Natural killer cell treated with Interleukin-12 subunit alpha and Interleukin-12 subunit beta and Interleukin-15 and Interleukin-18, amount 100 ng/mL, for 72 hours (primary cell): ENCODE measurements around the gene TMEM131. TPM values are rescaled to one million over a fixed set of nuclear protein-coding genes. Genes with fewer than 3 reads are reported as not detected.

Source experiments
- ATAC-seq, 2 donors: fragments of 150-1000 bp; cut with Tn5 transposase in 1 of 2; sonication (Bioruptor Pico), chemical (Tn5 transposase) in 1 of 2; 2 replicates each; pipeline ENCODE4 v1.10.0; 2021
- DNase-seq: peaks from one replicate; pipeline ENCODE4 v3.0.0; 2022; ENCODE audit warnings: low spot score
- H3K27ac Mint-ChIP-seq, 2 donors: 1 replicate in 1 of 2; 2 replicates in 1 of 2; pipeline ENCODE4 v1.8.0; 2022; ENCODE audit warnings: mixed read lengths in 2 of 2, mild to moderate bottlenecking in 1 of 2, moderate library complexity in 1 of 2
- H3K27me3 Mint-ChIP-seq, 2 donors: 1 replicate in 1 of 2; 2 replicates in 1 of 2; pipeline ENCODE4 v1.8.0; 2022; ENCODE audit warnings: mixed read lengths in 2 of 2
- H3K36me3 Mint-ChIP-seq: one replicate; pipeline ENCODE4 v1.8.0; 2022; ENCODE audit warnings: mixed read lengths
- H3K4me1 Mint-ChIP-seq, 2 donors: 1 replicate in 1 of 2; 2 replicates in 1 of 2; pipeline ENCODE4 v1.8.0; 2022; ENCODE audit warnings: low read depth in 2 of 2, mixed read lengths in 2 of 2, mild to moderate bottlenecking in 1 of 2
- H3K4me3 Mint-ChIP-seq: one replicate; pipeline ENCODE4 v1.8.0; 2022; ENCODE audit warnings: mixed read lengths
- H3K9me3 Mint-ChIP-seq: 2 replicates; pipeline ENCODE4 v1.8.0; 2022; ENCODE audit warnings: mixed read lengths
- total RNA-seq, 2 donors: library from RNA; stranded (reverse); gene quantifications; one replicate each; pipeline ENCODE4 v1.2.3, GENCODE V29; 2022

Gene TMEM131
- total RNA-seq, 2 donors from 2014 or later: 44.6 to 47.3 TPM

- Mint-ChIP-seq H3K36me3 (no peaks in the 10 kb centered on the region), H3K27me3 (no peaks in the 10 kb centered on the region), H3K27ac (no peak overlapping the region), H3K4me1 (no peaks in the 10 kb centered on the region), H3K9me3 (no peaks in the 10 kb centered on the region), H3K4me3 (no peak overlapping the region)
- DNase-seq (no peak), ATAC-seq (no peak)
Observed at GRCh38 chr2:97792416-97792815, 203.3 kb downstream of the TMEM131 start.

GRCh38 chr2:97788986-97789644 lies 206.6 kb downstream of the TMEM131 start:
- H3K27ac Mint-ChIP-seq: no peak overlapping the region
- no peaks in the 10 kb centered on the region for H3K9me3 Mint-ChIP-seq
- no peak overlapping the region for H3K4me3 Mint-ChIP-seq
- H3K27me3 Mint-ChIP-seq: no peaks in the 10 kb centered on the region
- H3K4me1 Mint-ChIP-seq: no peaks in the 10 kb centered on the region
- DNase-seq: no peak
- no peaks in the 10 kb centered on the region for H3K36me3 Mint-ChIP-seq
- ATAC-seq: no peak

DNA sequence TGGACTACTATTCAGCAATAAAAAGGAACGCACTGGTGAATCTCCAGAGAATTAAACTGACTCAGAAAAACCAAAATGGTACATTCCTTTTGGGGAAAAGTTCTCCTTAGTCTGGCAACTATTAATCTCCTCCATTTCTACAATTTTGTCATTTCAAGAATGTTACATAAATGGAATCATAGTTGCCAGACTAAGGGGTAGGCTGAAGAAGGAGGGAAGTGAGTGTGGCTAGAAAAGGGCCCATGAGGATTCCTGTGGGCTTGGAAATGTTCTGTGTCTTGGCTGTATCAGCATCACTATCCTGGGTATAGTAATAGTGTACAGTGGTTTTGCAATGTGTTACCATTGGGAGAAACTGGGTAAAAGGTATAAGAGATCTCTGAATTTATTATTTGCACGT lies 209.9 kb downstream of the TMEM131 start:
- H3K27ac Mint-ChIP-seq: no peak overlapping the region
- no peaks in the 10 kb centered on the region for H3K4me1 Mint-ChIP-seq
- no peak for DNase-seq

GRCh38 chr2:97784953-97785352 lies 210.8 kb downstream of the TMEM131 start:
- H3K4me3 Mint-ChIP-seq: no peak overlapping the region
- no peaks in the 10 kb centered on the region for H3K27me3 Mint-ChIP-seq
- no peak for ATAC-seq
- H3K36me3 Mint-ChIP-seq: no peaks in the 10 kb centered on the region
- no peak overlapping the region for H3K27ac Mint-ChIP-seq
- no peaks in the 10 kb centered on the region for H3K4me1 Mint-ChIP-seq
- no peak for DNase-seq
- H3K9me3 Mint-ChIP-seq: no peaks in the 10 kb centered on the region

More for the DNA sequence above, 209.9 kb downstream of the TMEM131 start:
- Mint-ChIP-seq H3K27me3 (no peaks in the 10 kb centered on the region), H3K9me3 (no peaks in the 10 kb centered on the region), H3K4me3 (no peak overlapping the region), H3K36me3 (no peaks in the 10 kb centered on the region)
- no peak for ATAC-seq

DNA sequence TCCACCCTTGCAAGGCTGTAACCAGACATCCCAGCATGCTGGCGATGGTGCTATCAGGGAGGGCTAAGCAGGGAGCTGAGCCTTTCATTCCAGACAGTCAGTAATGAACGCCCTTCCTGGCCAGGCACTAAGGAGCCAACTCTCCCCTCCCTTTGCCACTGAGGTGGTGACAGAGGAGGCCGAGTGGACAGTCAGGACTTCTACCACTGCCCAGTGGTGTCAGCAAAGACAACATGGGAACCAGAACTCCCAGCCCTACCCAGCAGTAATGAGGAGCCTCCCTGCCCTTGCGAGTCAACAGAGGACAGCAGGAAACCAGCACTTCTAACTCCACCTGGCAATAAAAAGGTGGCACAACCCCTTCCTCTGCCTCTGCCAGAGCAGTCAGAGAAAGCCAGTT lies 213.8 kb downstream of the TMEM131 start:
- DNase-seq (no peak), ATAC-seq (no peak)
- Mint-ChIP-seq H3K27ac (no peak overlapping the region), H3K4me1 (peaks cover 0 to 3% of the 10 kb centered on the region in 2 donors), H3K27me3 (no peaks in the 10 kb centered on the region), H3K36me3 (no peaks in the 10 kb centered on the region), H3K4me3 (no peak overlapping the region), H3K9me3 (no peaks in the 10 kb centered on the region)

DNA sequence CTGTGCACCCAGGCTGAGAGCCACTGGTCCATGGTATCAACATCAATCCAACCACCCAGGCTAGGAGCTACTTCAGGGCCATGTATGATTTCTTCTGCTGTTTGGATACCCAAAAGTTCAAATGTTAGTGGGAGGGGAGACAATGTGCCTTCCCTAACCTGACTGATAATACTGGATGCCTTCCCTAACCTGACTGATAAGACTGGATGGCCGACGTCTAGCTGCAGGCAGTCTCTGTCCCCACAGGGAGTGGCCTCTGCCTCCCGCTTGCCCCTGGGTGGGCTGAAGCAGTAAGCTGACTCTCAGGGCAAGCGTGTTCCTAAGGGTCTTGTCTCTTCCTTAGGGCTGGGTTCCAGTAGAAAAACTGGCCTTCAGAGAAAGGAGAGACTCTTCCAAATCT lies 216.6 kb downstream of the TMEM131 start:
- Mint-ChIP-seq H3K27me3 (no peaks in the 10 kb centered on the region), H3K4me3 (no peak overlapping the region), H3K4me1 (peaks cover 10 to 11% of the 10 kb centered on the region in 2 donors), H3K9me3 (no peaks in the 10 kb centered on the region), H3K27ac (no peak overlapping the region), H3K36me3 (peaks cover 3% of the 10 kb centered on the region)
- DNase-seq (no peak), ATAC-seq (no peak)

- peaks cover 4% of the 10 kb centered on the region for H3K36me3 Mint-ChIP-seq
- no peaks in the 10 kb centered on the region for H3K9me3 Mint-ChIP-seq
- ATAC-seq: no peak
- no peak for DNase-seq
- no peaks in the 10 kb centered on the region for H3K27me3 Mint-ChIP-seq
- peaks cover 12 to 16% of the 10 kb centered on the region in 2 donors for H3K4me1 Mint-ChIP-seq
- H3K4me3 Mint-ChIP-seq: no peak overlapping the region
- no peak overlapping the region for H3K27ac Mint-ChIP-seq
Observed at GRCh38 chr2:97775074-97775473, 220.7 kb downstream of the TMEM131 start.

- no peaks in the 10 kb centered on the region for H3K27me3 Mint-ChIP-seq
- H3K4me1 Mint-ChIP-seq: peaks cover 12 to 16% of the 10 kb centered on the region in 2 donors
- peaks cover 4% of the 10 kb centered on the region for H3K36me3 Mint-ChIP-seq
- DNase-seq (no peak), ATAC-seq (peak in 1 of 2 donors; percentile 43)
- H3K4me3 Mint-ChIP-seq: no peak overlapping the region
- peak overlapping the region in 1 of 2 donors; percentile 11 for H3K27ac Mint-ChIP-seq
- H3K9me3 Mint-ChIP-seq: no peaks in the 10 kb centered on the region
Observed at GRCh38 chr2:97774425-97774824, 221.3 kb downstream of the TMEM131 start.

DNA sequence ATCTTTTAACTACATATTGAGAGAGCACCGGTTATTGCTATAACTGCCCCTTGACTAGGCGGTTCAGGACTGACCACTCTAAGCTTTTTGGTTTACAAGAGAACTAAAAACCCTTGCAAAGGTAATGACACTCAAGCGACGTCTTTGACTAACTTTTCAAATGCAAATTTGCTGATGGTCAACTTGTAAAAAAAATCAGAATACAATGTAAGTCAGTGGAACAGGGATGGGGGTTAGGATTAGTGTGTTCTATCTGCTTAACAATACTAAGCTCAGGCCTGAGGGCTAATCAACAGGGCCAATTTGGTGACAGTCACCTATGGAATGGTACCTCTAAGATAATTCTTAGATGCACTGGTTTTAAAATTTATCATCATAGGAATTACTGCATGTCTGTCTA lies 225.3 kb downstream of the TMEM131 start:
- Mint-ChIP-seq H3K27me3 (no peaks in the 10 kb centered on the region), H3K4me3 (no peak overlapping the region), H3K9me3 (no peaks in the 10 kb centered on the region), H3K4me1 (peaks cover 11 to 12% of the 10 kb centered on the region in 2 donors), H3K27ac (no peak overlapping the region), H3K36me3 (peaks cover 6% of the 10 kb centered on the region)
- ATAC-seq (no peak), DNase-seq (no peak)

GRCh38 chr2:97769711-97770110 lies 226.0 kb downstream of the TMEM131 start:
- DNase-seq: no peak

GRCh38 chr2:97769308-97769707 lies 226.4 kb downstream of the TMEM131 start:
- Mint-ChIP-seq H3K27ac (no peak overlapping the region), H3K4me3 (no peak overlapping the region), H3K36me3 (peaks cover 9% of the 10 kb centered on the region), H3K9me3 (no peaks in the 10 kb centered on the region), H3K27me3 (no peaks in the 10 kb centered on the region), H3K4me1 (peaks cover 4 to 7% of the 10 kb centered on the region in 2 donors)
- no peak for ATAC-seq
- DNase-seq: no peak

More at GRCh38 chr2:97769711-97770110, 226.0 kb downstream of the TMEM131 start:
- no peak for ATAC-seq
- no peaks in the 10 kb centered on the region for H3K9me3 Mint-ChIP-seq
- no peaks in the 10 kb centered on the region for H3K27me3 Mint-ChIP-seq
- H3K36me3 Mint-ChIP-seq: peaks cover 10% of the 10 kb centered on the region
- peaks cover 8 to 11% of the 10 kb centered on the region in 2 donors for H3K4me1 Mint-ChIP-seq
- no peak overlapping the region for H3K27ac Mint-ChIP-seq
- no peak overlapping the region for H3K4me3 Mint-ChIP-seq

DNA sequence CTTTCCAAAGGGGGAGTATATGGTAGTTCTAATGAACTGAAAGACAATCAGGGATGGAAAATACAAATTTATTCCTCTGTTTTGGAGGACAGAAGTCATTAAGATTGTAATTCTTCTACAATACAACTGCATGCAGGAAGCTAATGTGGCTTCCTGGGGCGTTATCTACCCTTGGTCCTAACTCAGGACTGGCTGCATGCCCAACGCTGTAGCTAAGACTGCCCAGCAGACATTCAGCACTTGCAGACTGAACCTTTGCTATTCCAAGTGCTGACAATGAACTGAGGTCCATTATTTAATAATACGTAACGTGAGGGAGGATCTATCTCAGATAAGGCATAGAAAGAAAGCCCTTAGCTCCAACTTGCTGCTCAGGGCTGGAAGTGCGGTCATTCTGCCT lies 229.2 kb downstream of the TMEM131 start:
- Mint-ChIP-seq H3K27me3 (no peaks in the 10 kb centered on the region), H3K9me3 (no peaks in the 10 kb centered on the region), H3K27ac (no peak overlapping the region), H3K36me3 (peaks cover 6% of the 10 kb centered on the region), H3K4me1 (peaks cover 17 to 21% of the 10 kb centered on the region in 2 donors), H3K4me3 (no peak overlapping the region)
- ATAC-seq (no peak), DNase-seq (no peak)

- Mint-ChIP-seq H3K9me3 (no peaks in the 10 kb centered on the region), H3K4me3 (no peak overlapping the region), H3K27me3 (no peaks in the 10 kb centered on the region), H3K4me1 (peaks cover 22 to 23% of the 10 kb centered on the region in 2 donors), H3K36me3 (peaks cover 6% of the 10 kb centered on the region), H3K27ac (no peak overlapping the region)
- DNase-seq: no peak
- no peak for ATAC-seq
Observed at GRCh38 chr2:97765933-97766332, 229.8 kb downstream of the TMEM131 start.

DNA sequence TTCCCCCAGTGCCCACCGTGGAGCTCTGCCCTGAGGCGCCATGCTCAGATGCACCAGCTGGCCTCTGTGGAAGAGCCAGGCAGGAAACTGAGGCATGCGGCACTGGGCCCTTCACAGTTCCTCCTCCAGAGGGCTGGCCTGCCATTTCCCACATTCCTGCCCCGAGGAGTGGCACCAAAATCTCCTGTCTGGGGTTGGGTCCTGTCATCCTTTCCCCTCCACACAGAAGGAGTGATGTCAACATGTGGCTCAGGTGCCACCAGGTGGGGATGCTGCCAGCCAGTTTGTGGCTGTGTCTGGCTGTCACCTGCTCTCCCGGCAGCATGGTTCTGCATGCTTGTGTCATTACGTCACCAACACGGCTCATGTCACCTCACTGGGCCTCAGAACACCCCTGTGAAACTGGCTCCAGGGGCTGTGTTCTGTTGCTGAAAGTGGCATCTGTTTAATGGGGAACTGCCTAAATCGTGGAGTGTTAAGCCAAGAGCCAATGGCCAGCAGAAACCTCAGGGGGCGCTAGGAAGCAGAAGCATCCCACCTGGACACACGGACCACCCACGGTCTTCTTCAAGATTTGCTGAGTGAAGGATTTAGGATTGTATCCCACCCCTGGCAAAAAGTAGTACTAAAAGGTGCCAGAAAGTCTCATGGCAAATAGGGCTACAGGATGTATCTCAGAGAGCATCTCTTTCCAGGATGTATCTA lies 231.0 kb downstream of the TMEM131 start:
- no peak overlapping the region for H3K4me3 Mint-ChIP-seq
- no peak for ATAC-seq

More for the DNA sequence above, 231.0 kb downstream of the TMEM131 start:
- H3K36me3 Mint-ChIP-seq: peaks cover 6% of the 10 kb centered on the region
- no peaks in the 10 kb centered on the region for H3K27me3 Mint-ChIP-seq
- peaks cover 32 to 34% of the 10 kb centered on the region in 2 donors for H3K4me1 Mint-ChIP-seq
- no peak for DNase-seq
- no peak overlapping the region for H3K27ac Mint-ChIP-seq
- no peaks in the 10 kb centered on the region for H3K9me3 Mint-ChIP-seq
